ENCODE data around the gene HYLS1.

The HYLS1 gene

DNA sequence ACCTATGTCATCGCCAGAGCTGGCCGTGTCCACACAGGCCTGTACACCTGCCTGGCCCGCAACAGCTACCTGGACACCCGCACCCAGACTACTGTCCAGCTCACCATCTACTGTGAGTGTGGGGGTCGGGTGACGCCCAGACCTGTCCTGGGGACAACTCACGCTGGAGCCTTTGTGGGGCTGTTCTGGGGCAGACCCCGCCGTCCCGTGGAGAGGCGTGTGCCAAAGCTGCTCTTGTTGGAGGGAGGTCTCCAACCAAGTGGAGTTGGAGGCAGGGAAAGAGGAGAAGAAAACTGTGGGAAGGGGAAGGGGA is 62.7 kb downstream of the HYLS1 start:
- H3K4me3 ChIP-seq (replicated peaks; ENCODE audit: insufficient read depth, low read length): no peak overlapping the region
- no peaks in the 10 kb centered on the region for H3K27me3 ChIP-seq (ENCODE audit: insufficient read depth, poor library complexity, severe bottlenecking)
- DNase-seq (ENCODE audit: low read depth in 1 of 2, low spot score in 1 of 2): no peak
- TF ChIP-seq, protein P1, sequence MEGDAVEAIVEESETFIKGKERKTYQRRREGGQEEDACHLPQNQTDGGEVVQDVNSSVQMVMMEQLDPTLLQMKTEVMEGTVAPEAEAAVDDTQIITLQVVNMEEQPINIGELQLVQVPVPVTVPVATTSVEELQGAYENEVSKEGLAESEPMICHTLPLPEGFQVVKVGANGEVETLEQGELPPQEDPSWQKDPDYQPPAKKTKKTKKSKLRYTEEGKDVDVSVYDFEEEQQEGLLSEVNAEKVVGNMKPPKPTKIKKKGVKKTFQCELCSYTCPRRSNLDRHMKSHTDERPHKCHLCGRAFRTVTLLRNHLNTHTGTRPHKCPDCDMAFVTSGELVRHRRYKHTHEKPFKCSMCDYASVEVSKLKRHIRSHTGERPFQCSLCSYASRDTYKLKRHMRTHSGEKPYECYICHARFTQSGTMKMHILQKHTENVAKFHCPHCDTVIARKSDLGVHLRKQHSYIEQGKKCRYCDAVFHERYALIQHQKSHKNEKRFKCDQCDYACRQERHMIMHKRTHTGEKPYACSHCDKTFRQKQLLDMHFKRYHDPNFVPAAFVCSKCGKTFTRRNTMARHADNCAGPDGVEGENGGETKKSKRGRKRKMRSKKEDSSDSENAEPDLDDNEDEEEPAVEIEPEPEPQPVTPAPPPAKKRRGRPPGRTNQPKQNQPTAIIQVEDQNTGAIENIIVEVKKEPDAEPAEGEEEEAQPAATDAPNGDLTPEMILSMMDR (IDR thresholded peaks at IDR 0.05; ENCODE audit: insufficient read depth, low read length): no peak
- TF ChIP-seq POLR2AphosphoS5 (IDR thresholded peaks at IDR 0.05; ENCODE audit: low read depth) (no peak), SPI1 (IDR thresholded peaks at IDR 0.05; ENCODE audit: borderline replicate concordance, low read depth) (no peak)
- TF ChIP-seq, protein P2, sequence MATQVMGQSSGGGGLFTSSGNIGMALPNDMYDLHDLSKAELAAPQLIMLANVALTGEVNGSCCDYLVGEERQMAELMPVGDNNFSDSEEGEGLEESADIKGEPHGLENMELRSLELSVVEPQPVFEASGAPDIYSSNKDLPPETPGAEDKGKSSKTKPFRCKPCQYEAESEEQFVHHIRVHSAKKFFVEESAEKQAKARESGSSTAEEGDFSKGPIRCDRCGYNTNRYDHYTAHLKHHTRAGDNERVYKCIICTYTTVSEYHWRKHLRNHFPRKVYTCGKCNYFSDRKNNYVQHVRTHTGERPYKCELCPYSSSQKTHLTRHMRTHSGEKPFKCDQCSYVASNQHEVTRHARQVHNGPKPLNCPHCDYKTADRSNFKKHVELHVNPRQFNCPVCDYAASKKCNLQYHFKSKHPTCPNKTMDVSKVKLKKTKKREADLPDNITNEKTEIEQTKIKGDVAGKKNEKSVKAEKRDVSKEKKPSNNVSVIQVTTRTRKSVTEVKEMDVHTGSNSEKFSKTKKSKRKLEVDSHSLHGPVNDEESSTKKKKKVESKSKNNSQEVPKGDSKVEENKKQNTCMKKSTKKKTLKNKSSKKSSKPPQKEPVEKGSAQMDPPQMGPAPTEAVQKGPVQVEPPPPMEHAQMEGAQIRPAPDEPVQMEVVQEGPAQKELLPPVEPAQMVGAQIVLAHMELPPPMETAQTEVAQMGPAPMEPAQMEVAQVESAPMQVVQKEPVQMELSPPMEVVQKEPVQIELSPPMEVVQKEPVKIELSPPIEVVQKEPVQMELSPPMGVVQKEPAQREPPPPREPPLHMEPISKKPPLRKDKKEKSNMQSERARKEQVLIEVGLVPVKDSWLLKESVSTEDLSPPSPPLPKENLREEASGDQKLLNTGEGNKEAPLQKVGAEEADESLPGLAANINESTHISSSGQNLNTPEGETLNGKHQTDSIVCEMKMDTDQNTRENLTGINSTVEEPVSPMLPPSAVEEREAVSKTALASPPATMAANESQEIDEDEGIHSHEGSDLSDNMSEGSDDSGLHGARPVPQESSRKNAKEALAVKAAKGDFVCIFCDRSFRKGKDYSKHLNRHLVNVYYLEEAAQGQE (IDR thresholded peaks at IDR 0.05; ENCODE audit: insufficient replicate concordance, low read depth): no peak
- H3K27ac ChIP-seq (replicated peaks): no peak overlapping the region

All from HL-60 (cell line).